Peyer's patch (tissue), 4 donors: ENCODE results near the gene DHRS7B.

ENCODE experiments used
- POLR2A ChIP-seq, 2 donors: fragments of 450-650 bp; IDR thresholded peaks; one replicate each; pipeline ENCODE4 v1.5.1; 2017; ENCODE audit warnings: antibody characterized with exemption in 2 of 2, mild to moderate bottlenecking in 2 of 2, moderate library complexity in 2 of 2
- TF ChIP-seq, protein P1 (sequence below), 6 experiments: fragments of 450-650 bp in 4 of 6; fragments of 200-600 bp in 2 of 6; sonication (generic) in 1 of 6; IDR thresholded peaks; one replicate each; pipeline ENCODE4 v1.5.1; 2017 to 2019; ENCODE audit warnings: antibody characterized with exemption in 6 of 6, mild to moderate bottlenecking in 3 of 6, moderate library complexity in 1 of 6

DNA sequence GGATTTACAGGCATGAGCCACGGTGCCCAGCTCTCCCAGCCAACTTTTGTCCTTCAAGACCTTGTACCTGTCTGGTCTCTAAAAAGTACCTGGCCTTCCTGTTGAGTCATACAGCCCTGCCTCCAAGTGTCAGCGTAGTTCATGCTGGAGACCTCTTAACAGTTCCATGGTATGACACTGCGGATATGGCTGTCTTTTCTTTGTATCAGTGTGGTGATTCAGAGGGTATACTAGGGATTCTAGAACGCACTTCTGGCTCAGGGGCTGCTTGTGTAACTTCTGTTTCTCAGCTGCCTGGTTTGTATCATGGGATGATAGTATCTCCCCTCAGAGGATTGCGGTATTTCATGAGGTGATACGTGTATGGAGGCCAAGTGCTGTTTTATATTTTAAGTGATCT is 89.2 kb downstream of the DHRS7B start:
- TF ChIP-seq, protein P1, sequence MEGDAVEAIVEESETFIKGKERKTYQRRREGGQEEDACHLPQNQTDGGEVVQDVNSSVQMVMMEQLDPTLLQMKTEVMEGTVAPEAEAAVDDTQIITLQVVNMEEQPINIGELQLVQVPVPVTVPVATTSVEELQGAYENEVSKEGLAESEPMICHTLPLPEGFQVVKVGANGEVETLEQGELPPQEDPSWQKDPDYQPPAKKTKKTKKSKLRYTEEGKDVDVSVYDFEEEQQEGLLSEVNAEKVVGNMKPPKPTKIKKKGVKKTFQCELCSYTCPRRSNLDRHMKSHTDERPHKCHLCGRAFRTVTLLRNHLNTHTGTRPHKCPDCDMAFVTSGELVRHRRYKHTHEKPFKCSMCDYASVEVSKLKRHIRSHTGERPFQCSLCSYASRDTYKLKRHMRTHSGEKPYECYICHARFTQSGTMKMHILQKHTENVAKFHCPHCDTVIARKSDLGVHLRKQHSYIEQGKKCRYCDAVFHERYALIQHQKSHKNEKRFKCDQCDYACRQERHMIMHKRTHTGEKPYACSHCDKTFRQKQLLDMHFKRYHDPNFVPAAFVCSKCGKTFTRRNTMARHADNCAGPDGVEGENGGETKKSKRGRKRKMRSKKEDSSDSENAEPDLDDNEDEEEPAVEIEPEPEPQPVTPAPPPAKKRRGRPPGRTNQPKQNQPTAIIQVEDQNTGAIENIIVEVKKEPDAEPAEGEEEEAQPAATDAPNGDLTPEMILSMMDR (IDR thresholded peaks at IDR 0.05), result no peak
- no peak for TF ChIP-seq POLR2A (IDR thresholded peaks at IDR 0.05)
